Measurements from ENCODE around the gene TMEM253.

GRCh38 chr14:21113369-21113768 lies 12.5 kb downstream of the TMEM253 start:
- TF ChIP-seq ZNF704 (tag by site-specific recombination; IDR thresholded peaks at IDR 0.05), result no peak
- no peak for TF ChIP-seq ZSCAN18 (tag by site-specific recombination; IDR thresholded peaks at IDR 0.05)
- TF ChIP-seq HIC1 (tag by site-specific recombination; IDR thresholded peaks at IDR 0.05), result no peak
- TF ChIP-seq ZNF561 (tag by site-specific recombination; IDR thresholded peaks at IDR 0.05; ENCODE audit: borderline replicate concordance), result no peak
- no peak for TF ChIP-seq SP3 (tag by site-specific recombination; IDR thresholded peaks at IDR 0.05)
- no peak for TF ChIP-seq ZNF426 (tag by site-specific recombination; IDR thresholded peaks at IDR 0.05)

Measured in HEK293 (cell line).